ENCODE measurements around the gene HEYL.
"Not testable (repeated sequence)": the region's sequence is repeated elsewhere in the genome, so short reads cannot be mapped to it uniquely, and the experiment has no call there.

The HEYL gene

DNA sequence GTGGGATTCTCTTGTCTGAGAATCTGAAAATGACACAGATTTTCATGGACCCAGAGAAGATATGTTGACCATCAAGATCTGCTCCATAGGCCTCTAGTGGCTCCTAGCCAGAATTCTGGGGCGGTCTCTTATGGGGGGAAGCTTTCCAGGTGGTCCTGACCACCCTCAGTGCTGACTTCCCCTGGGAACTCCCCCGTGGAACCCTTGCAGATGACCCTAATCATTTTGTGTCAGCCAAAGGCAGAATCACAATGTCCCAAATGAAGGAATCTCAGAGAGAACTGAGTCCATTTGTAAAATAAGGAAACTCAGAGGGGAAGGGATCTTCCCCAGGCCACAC lies 3.6 kb downstream of the HEYL start:
- DNase-seq, result no peak

DNA sequence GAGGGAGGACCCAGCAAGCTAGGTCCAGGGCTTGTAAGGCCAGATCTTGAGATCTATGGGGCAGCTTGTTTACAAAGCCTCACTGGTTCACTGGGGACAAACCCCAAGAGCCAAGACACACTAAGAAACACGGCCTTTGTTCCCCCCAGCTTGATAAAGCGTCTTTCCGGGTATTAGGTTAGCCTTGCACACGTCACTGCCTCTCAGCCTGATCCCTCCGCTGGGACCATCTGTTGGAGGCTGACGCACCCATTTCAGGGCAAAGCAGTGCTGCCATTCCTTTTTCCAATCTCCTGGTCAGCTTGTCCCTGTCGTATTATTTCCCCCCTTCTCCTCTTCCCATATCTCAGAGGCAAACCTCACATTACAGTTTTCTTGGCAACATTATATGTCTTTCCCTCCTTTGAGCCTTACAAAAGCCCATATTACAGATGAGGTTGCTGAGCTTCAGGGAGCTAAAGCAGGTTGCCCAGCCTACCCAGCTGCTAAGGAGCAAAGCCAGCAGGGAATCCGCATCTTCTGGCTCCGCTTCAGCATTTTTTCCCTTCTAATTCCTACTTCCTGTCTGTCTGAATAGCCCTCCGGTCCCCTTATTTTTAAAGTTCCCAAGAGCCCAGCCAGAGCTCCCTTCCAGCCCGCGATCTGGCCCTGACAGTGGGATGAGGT lies 4.1 kb downstream of the HEYL start:
- no peak for DNase-seq

DNA sequence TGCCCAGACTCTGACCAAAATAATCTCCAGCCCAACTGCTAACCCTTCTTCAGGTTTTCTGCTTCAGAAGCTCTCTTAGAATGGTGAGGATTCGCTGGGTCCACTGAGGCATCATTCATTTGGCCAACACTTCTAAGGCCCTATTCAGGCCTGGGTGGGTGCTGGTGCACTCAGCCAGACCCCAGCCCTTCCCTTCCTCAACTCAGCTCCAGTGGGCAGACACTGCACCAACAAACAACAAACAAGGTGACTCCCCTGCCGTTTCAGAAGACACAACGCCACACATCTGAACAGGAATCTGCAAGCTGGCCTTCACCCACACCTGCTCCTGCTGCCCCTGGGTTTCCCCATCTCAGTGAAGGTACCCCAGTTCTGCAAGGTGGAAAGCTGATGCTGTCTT lies 6.0 kb downstream of the HEYL start:
- DNase-seq, result no peak

DNA sequence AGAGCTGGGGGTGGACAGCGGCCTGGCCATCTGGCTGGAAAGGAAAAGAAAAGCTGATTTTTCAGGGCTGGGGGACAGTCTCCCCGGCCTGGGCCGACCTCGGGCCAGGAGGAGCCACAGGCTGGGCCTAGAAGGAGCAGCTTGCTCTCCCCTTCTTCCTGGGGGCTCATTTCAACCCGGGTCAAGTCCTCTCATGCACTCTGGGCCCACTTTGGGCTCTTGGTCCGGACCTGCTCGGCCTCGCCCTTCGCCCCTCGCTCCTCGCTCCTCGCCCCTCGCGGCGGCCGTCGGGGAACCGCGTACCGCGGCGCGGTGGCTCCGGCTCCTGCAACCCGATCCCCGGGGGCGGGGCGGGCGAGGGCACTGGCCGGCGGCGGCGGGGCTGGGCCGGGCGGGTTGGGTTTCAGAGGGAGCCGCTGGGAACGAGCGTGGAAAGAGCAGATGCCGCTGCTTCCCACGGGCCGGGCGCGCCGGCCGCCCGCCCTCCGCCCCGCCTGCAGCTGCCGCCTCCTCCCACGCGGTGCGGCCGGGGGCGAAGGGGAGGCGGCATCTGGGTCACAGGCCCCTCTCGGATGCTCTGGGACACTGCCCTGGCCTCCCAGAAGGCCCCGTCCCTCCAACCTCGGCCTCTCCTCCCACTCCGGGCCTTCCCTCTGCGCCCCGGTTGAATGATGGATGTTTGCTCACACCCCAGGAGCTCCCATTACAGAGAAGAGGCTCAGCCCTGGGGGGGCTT lies 6.6 kb downstream of the HEYL start:
- peak; percentile 61 for DNase-seq

DNA sequence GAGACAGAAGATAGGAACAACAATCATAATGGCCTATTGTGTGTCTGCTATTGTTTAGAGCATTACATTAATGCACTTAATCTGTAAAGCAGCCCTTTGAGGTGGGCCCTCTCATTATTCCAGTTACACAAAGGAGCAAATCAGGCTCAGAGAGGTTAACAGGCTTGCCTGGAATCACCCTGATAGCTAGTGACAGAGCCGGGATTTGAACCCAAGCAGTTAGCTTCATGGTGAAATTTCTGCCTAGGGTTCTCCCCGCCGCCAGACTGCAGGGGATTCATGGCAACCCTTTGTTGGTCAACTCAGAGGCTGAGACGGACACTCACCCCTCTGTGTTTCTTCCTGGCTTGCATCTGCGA lies 7.1 kb downstream of the HEYL start:
- no peak for DNase-seq

DNA sequence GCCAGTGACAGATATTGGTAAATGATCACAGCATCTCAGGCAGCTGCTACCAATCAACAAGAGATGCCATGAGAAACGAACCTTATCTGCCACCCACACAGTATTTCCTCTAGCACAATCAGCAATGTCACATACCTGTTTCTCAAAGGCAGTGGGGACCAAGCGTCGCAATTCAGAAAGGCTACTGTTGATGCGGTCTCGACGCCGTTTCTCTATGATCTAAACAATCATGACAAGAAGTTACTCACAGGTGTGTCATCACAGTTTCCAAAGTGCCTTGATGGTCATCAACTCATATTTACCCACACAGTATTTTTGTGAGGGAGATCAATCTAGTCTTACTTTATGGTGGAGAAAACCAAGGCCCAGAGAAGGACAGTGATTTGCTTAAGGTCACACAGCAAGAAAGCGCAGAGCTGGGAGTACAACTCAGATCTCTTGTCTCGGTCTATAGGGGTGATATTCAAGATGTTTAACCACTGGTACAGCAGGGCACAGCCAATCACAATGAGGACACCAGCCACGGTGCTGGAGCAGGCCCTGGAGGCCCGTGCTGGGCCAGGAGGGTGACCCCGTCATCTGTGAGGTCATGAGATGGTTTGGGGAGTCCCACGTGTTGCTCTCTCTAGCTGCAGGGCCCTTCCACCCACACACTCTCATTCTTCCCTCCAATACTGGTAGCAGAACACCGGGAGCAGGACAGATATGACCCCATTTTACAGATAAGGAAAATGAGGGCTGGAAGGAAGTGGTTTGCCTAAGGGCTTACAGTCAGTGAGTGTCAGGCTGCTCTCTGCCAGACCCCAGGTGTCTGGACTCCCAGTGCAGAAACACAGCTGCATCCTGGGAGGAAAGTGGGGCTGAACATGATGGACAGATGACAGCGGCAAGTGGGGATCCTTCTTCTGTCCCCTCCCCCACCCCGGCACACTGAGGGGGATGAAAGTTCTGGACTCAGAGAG lies 7.8 kb downstream of the HEYL start:
- no peak for DNase-seq

DNA sequence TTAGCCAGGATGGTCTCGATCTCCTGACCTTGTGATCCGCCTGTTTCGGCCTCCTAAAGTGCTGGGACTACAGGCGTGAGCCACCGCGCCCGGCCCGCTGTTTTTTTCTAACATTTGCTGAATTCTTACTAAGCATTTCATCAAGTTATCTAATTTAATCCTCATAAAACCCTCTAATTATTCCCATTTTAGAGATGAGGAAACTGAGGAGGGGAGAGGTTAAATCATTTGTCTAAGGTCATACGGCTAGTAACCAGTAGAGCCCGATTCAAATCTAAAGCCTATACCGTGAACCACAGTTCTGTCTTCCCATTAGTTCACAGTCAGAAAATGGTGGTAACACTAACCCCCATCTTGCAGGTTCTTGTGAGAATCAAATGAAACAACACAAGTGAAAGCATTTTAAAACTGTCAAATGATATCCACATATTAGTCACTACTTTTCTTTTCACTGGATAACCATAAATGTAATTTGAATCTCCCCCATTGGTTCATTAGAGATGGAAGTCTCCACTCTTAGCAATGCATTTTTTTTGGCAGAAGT lies 10.6 kb downstream of the HEYL start:
- DNase-seq, result no peak

DNA sequence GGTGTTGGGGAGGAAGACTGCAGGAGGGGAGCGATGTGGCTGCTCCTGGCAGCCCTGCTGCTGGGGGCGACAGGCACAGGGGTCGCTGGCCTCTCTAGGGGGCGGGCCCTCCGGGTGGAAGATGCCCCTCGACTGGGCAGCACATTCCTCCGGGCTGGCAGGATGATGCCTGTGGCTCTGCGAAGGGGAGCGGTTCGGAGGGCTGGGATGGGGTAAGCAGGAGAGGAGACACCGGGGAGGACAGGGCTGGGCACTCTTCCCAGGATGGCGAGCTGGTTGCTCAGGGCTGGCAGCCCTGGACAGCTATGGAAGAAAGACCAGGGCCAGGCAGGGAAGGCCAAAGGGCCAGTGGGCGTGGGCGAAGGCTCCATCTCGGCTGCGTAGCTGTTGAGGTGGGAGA lies 12.8 kb downstream of the HEYL start:
- DNase-seq, result no peak

DNA sequence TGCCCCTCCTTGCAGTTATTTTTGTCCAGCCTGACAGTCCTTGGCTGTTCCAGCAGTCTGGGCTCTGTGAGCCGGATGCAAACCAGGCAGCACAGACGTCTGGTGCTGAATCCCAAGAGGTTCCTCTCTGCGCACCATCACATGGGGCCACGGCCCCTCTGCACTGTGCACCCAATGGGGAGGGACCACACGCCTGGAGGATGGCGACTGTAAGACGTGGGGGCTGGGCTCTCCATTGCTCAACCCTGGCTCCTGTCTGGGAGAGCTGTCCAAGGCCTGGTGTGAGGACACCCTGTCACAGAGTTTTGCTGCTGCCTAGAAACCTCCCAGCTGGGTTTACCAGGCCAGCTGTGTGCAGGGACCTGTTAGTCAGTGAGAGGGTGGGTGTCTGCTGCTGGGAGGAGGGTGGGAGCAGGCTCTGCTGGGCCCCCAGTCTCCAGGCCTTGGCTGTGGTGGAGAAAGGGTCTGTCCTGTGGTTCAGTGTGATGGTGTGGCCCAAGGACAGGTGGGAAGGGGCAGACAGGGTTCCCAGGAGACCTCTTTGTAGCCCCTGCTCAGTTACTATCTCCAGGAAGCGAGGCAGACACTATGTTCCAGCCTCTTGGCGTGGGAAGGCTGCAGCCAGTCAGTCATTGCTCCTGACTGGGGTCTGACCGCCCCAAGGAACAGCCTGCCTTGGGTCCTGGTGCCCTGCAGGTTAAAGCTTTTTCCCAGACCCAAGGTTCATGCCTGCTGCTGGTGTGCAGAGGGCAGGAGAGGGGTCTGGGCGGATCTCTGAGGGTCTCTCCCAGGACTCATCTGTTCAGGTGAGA lies 13.8 kb downstream of the HEYL start:
- no peak for DNase-seq

DNA sequence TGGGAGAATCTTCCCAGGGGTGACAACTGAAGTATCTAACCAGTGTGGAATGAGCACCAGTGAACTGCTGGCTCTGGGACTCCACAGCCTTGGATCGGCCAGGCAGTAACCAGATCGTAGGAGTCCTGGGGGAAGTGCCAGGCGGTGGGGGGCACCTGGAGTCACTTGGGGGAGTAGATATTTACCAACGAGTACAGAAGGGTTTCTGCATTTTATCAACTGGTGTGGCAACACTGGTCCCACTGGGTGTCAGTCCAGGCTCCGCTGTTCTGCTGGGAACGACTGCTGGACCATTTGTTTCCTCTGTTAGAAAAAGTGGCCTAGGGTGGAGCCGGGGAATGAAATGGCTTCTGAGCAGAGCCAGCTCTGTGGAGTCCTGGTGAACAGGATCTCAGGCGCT lies 14.4 kb downstream of the HEYL start:
- DNase-seq, result no peak

DNA sequence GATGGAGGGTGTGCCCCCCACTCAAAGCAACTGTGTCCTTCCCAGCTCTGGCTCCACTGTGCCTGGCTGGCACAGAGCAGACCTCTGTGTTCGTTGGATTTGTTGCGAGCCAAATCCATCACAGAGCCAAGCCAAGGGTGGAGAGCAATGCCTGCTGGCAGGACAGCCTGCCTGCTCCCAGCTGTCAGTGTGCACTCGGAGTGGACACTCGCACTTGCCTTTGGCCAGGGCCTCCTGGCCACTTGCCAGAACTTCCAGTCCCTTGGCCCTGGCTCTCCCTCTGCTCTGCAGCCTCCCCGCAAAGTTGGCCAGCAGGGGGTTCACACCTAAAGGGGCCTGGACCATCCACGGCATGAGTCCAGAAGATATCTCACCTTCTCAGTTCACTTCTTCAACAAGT lies 16.4 kb downstream of the HEYL start:
- no peak for DNase-seq

DNA sequence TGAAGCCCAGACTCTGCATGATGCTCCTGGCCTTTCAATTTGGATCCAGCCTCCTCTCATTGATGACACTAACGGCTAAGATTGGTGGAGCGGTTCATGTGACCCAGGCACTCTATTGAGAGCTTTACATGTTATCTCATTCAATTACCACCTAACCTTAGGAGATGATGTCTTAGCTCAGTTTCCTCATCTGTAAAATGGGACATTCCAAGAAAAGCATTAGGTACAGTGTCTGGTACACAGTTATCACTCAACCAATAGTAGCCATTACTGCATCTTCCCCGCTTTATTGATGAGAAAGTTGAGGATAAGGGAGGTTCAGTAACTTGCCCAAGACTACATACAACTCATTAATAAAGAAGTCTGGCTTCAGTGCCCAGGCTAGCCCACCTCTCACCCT lies 17.0 kb downstream of the HEYL start:
- DNase-seq, result no peak

DNA sequence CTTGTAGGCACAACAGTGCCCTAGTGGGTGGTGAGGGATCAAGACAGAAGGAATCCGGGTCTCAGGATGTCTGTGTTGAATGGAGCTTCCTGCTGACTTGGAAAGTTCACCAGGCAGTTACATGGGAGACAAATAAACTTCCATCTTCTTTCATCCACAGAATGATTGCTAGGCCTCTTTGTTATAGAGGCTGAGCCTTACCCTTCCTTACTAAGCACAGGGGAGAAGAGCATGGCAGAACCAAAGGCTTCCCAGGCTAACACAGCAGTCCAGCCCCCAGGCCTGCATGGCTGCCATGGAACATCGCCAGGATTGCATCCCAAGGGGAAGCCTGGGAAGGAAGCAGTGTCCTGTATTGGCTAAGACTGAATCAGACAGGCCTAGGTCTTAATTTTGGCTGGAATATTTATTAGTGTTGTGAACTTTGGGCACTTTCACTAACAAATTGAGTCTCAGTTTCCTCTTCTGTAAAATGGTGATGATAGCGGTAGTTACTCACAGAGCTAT lies 18.7 kb downstream of the HEYL start:
- no peak for DNase-seq

DNA sequence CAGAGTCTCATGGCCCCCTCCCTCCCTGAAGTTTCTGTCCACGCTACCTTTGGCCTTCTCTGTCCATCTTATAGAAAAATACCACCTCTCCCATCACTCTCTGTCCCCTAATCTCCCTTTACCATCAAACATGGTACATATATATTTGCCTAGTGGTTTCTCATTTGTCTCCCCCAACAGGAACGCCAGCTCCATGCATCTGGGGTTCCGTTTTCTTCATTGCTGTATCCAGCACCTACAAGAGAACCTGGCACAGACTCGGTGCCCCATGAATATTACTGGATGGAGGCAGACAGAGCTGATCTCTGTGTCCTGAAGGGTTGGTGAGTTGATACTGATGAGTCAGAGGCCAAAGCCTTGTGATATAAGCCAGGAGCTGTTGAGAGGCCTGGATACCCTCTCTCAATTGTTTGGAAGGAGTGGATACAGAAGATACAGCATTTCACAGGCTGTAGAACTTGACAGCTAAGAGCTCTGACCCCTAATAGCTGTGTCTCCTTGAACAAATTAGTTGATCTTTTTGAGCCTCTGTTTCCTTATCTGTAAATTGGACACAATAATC lies 21.9 kb downstream of the HEYL start:
- no peak for DNase-seq

DNA sequence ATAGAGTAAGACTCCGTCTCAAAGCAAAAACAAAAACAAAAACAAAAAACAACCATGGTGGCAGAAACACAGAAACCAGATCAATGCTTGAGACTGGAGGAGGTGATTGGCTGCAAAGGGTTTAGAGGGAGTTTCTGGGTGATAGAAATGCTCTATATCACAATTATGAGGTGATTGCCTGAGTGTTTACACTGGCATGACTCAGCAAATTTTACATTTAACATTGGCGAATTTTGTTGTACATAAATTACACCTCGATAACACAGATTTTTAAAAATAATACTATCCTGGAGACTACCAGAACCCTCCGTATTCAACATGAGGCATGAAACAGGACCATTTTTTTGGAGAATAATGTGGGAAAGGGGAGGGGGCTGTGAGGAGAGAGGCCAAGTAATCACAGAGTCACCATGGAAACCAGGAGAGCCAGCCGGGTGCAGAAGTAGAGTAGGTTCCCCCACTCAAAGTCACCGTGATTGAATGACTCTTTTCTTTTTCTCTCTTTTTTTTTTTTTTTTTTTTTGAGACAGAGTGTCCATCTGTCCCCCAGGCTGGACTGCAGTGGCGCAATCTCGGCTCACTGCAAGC lies 24.3 kb downstream of the HEYL start:
- no peak for DNase-seq

DNA sequence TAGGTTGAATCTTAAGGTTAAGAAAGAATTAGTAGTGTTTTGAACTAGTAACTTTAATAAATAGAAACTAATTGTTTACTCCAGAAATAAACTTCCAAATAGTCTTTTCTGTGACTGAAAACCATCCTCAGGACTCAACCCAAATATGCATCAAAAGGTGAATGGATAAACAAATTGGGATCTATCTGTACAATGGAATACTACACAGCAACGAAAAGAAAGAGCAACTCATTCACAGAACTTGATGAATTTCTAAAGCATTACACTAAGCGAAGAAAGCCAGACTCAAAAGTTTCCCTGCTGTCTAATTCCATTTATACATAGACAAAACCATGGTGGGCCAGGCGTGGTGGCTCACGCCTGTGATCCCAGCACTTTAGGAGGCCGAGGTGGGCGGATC lies 25.0 kb downstream of the HEYL start:
- DNase-seq, result no peak

DNA sequence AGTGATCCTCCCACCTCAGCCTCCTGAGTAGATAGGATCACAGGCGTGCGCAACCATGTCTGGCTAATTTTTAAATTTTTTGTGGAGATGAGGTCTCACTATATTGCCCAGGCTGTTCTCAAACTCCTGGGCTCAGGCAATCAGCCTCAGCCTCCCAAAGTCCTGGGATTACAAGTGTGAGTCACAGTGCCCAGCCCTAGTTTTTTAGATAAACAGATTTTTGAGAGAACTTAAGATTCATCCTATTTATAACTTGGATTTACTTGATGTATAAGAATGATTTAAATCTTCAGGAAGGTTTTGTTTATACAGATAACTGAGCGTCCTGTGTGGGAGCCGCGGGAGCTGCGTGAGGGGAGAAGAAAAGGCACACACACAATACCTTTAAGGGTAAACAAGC lies 26.2 kb downstream of the HEYL start:
- DNase-seq, result no peak

DNA sequence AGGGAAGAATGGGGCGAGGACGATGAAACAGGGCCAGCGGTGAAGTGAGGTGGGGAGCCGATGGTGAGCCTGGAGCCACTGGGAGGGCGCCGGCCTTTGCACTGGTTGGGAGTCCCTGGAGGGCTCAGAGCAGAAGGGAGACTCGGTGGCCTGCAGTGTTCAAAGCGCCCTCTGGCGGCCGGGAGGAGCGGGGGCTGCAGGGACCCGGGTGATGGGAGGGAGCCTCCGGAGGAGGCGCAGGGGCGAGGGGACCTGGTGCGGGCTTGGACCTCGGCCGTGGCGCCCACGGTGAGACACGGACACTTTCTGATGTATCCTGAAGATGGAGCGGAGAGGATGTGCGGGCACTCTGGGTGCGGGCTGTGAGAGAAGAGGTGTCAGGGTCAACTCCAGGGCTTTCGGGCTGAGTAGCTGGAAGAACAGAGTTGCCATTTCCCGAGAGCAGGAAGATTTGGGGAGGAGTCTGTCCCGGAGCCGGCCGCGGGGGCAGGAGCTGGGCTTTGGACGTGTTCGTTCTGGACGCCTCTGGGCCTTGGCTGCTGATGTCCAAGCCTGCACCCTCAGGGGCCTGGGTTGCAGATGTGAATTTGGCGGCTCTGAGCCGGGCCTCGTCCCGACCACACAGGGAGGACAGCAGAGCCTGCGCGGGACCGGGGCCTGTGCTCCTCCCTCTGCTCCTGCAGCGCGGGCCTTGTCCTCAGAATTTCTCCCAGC lies 29.7 kb downstream of the HEYL start:
- peak; percentile 42 for DNase-seq

DNA sequence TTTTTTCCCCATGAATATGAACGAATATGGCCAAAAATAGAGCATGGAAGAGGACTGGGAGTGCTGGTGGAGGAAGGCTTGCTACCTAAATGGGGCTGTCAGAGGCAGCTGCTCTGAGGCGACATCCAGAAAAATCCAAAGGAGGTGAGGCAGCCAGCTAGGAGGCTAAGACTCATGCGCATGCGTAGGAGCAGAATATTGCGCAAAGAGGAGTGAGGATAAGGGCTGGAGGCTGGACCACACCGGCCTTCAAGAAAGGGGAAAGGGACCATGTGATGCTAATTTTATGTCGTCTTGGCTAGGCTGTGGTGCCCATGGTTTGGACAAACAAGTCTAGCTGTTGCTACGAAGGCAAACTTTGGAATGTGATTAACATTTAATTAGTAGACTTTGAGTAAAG lies 30.5 kb downstream of the HEYL start:
- no peak for DNase-seq

DNA sequence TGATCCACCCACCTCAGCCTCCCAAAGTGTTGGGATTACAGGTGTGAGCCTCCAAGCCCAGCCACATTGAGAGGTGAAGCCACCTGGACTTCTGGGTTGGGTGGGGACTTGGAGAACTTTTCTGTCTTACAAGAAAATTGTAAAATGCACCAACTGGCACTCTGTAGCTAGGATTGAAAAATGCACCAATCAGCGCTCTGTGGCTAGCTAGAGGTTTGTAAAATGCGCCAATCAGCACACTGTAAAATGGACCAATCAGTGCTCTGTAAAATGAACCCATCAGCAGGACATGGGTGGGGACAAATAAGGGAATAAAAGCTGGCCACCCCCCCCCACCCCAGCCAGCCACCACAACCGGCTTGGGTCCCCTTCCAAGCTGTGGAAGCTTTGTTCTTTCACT lies 35.8 kb downstream of the HEYL start:
- not testable (repeated sequence) for DNase-seq

DNA sequence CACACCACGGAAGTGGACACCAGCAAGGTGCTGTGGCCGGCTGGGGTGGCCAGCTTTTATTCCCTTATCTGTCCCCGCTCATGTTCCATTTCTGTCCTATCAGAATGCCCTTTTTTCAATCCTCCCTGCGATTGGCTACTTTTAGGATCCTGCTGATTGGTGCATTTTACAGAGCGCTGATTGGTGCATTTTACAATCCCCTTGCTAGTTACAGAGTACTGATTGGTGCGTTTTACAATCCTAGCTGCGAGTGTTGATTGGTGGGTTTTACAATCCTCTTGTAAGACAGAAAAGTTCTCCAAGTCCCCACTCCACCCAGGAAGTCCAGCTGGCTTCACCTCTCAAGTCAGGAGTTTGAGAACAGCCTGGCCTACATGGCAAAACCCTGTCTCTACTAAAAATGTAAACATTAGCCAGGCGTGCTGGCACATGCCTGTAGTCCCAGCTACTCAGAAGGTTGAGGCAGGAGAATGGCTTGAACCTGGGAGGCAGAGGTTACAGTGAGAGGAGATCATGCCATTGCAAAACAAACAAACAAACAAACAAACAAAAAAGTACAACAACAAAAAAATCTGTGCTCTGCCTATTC lies 37.7 kb downstream of the HEYL start:
- not testable (repeated sequence) for DNase-seq

Measured in EL (cell line).